ENCODE results near the gene FRMD7.
"Not testable (repeated sequence)": the region's sequence is repeated elsewhere in the genome, so short reads cannot be mapped to it uniquely, and the experiment has no call there.

The FRMD7 gene

GRCh38 chrX:132127743-132128142 lies at the start of gene FRMD7:
FRMD7 (minus strand) TSS chrX:132128020; CDS start chrX:132127844, 176 bp downstream.
- no peak for FAIRE-seq
- DNase-seq (ENCODE audit: insufficient read length, low spot score), result no peak

GRCh38 chrX:132173647-132174046 lies 45.8 kb upstream of the FRMD7 start:
- FAIRE-seq (no peak), DNase-seq (ENCODE audit: insufficient read length, low spot score) (no peak)

DNA sequence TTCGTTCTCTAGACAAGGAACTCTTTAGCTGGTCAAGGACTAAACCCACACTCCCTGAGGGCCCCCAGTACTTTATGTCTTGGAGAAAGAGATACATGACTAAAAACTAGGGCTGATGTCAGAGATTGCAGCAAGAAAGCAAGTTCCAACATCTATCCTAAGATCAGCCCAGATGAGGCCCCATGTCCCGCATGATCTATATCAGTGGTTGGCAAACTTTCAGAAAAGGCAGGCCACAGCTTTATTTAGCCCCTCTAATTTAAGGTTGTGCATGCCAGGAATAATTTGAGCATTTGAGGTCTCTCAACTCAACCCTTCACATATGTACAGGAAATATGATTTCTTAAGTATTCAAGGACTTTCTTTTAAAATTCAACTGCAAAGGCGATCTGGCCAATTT lies 44.1 kb upstream of the FRMD7 start:
- FAIRE-seq (no peak), DNase-seq (ENCODE audit: insufficient read length, low spot score) (no peak)

DNA sequence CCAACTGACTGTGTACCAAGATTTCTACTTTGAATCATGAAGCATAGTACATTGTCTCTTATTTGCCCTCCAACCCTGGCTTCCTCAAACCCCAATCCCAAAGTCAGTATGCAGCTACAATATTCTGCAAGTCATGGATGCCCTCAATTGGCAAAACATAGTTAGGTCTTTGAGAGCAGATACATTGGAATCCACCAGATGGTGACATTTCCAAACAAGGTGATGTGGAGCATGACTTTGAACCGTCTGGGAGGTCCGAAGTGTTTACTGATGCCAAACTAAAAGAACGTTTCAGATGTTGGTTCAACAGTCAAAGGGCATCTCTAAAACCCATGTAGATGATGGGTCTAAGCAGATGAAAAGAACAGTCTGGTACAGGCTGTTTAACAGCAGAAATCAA lies 43.7 kb upstream of the FRMD7 start:
- no peak for FAIRE-seq
- DNase-seq (ENCODE audit: insufficient read length, low spot score), result no peak

- FAIRE-seq, result no peak
These were observed 41.7 kb upstream of the FRMD7 start for GRCh38 chrX:132169554-132169953.

DNA sequence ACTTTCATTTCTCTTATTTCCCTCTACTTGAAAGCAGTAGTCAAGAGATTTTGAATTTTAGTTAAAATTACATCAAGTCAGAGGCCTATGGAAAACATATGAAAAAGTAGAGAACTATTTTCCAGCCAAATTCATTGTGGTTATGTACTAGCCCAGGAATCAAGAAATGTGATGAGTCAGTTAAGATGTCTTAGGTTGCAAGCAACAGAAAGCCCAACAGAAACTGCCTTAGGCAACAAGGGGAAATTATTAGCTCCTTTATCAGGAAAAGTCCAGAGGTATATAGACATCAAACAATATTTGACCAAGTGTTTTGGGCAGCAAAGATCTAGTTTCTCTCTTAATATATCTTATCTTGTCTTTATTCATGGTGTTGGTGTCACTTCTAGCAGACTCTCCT lies 37.8 kb upstream of the FRMD7 start:
- DNase-seq (ENCODE audit: insufficient read length, low spot score) (no peak), FAIRE-seq (no peak)

More at GRCh38 chrX:132169554-132169953, 41.7 kb upstream of the FRMD7 start:
- DNase-seq (ENCODE audit: insufficient read length, low spot score), result no peak

- DNase-seq (ENCODE audit: insufficient read length, low spot score) (no peak), FAIRE-seq (no peak)
These were observed 37.2 kb upstream of the FRMD7 start for GRCh38 chrX:132165005-132165404.

GRCh38 chrX:132163094-132163493 lies 35.3 kb upstream of the FRMD7 start:
- FAIRE-seq; DNase-seq (ENCODE audit: insufficient read length, low spot score): not testable (repeated sequence)

DNA sequence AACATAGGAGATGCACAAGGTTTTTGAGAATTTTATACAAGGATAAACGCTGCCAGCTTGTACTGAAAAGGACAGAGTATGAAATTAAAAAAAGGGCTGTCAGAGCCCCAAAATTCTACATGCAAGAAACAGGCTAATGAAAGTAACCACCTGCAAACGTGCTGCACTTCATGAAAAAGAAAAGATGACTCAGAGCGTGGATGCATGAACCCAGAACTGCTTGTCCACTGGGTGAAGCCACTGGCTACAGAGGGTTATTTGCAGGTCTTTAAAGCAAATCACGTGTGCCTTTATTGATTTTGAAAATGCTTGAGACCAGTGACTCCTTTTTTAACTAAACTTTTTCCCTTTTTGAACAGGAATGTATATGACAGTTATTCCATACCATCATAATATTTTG lies 25.3 kb upstream of the FRMD7 start:
- DNase-seq (ENCODE audit: insufficient read length, low spot score) (no peak), FAIRE-seq (no peak)

- DNase-seq (ENCODE audit: insufficient read length, low spot score) (no peak), FAIRE-seq (no peak)
These were observed 18.6 kb upstream of the FRMD7 start for GRCh38 chrX:132146456-132146855.

DNA sequence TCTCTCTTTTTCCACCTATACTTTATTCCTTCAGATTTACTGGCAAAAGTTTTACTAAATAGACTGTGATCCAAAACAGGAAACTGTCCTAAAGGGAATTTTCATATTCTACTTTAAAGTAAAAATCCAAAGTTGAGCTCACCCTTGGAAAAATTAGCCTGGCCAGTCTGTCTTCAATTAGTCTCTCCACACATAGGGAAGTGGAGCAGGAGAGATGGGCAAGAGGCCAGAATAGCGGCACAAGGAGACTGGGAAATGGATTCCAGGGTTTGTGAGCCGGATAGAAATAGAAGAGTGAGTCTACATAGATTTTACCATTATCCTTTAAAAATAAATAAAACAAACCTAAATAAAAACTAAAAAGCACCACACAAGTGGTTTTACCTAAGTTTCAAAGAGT lies 16.2 kb upstream of the FRMD7 start:
- no peak for FAIRE-seq
- no peak for DNase-seq (ENCODE audit: insufficient read length, low spot score)

DNA sequence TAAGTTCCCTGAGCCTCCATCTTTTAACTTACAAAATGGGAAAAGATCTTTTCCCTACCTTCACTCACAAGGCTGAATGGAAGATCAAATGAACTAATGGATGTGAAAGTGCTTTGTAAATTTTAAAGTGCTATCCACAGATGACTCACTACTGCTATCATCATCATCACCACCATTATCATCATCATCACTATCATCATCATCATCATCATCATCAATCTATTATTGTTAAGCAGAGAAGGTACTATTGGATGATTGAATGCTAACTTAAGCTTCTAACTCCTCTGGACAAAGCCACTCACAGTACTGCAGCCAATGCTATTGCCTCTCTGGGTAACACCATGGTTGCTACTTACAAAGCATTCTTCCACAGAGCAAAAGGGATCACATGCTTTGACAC lies 1.9 kb downstream of the FRMD7 start:
- FAIRE-seq, result no peak
- DNase-seq (ENCODE audit: insufficient read length, low spot score), result no peak

- no peak for FAIRE-seq
These were observed 6.9 kb downstream of the FRMD7 start for GRCh38 chrX:132120913-132121312.

GRCh38 chrX:132119821-132120515 lies 7.9 kb downstream of the FRMD7 start:
- DNase-seq (ENCODE audit: insufficient read length, low spot score) (no peak), FAIRE-seq (no peak)

More at GRCh38 chrX:132120913-132121312, 6.9 kb downstream of the FRMD7 start:
- no peak for DNase-seq (ENCODE audit: insufficient read length, low spot score)

DNA sequence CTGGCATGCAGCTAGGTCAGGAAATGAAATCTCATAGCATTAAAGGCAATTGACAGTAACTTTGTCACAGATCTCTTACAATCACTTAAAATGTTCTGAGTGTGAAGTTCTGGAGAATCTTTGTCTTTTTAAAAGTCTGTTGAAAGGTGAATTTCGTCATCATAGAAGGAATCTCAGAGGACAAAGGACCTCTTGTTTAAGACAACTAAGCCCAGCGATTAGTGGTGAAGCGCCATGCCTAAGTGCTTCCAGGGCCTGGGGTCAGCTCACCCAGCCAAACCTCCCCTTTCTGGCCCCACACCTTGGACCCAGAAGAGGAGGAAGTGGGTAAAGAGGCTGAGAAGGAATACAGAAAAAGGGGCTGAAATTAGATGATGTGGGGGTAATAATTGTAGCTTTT lies 8.5 kb downstream of the FRMD7 start:
- no peak for FAIRE-seq
- no peak for DNase-seq (ENCODE audit: insufficient read length, low spot score)

GRCh38 chrX:132118358-132118757 lies 9.5 kb downstream of the FRMD7 start:
- no peak for DNase-seq (ENCODE audit: insufficient read length, low spot score)

GRCh38 chrX:132115792-132116191 lies 12.0 kb downstream of the FRMD7 start:
- DNase-seq (ENCODE audit: insufficient read length, low spot score), result no peak
- FAIRE-seq, result no peak

More at GRCh38 chrX:132118358-132118757, 9.5 kb downstream of the FRMD7 start:
- no peak for FAIRE-seq

GRCh38 chrX:132114607-132115006 lies 13.2 kb downstream of the FRMD7 start:
- DNase-seq (ENCODE audit: insufficient read length, low spot score) (no peak), FAIRE-seq (no peak)

GRCh38 chrX:132107291-132107690 lies 20.5 kb downstream of the FRMD7 start:
- DNase-seq (ENCODE audit: insufficient read length, low spot score), result no peak
- no peak for FAIRE-seq

DNA sequence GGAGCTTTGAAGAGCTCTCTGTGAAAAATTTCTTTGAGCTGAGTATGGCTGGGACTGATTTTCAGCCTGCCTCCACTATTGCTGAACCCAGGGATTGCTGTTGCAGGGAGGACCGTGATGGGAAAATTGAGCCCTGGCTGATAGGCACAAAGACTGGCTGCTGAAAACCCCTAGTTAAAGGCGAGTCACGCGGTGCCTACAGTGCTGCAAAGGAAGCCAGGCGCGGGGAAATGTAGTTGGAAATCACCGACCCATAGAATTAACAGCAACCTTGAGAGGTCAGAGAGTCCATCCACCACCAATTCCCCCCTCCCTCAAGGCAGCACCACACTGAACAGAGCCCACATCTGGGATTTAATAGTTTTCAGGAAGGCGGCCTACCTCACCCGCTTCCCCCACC lies 26.0 kb downstream of the FRMD7 start:
- FAIRE-seq, result no peak
- DNase-seq (ENCODE audit: insufficient read length, low spot score), result no peak

DNA sequence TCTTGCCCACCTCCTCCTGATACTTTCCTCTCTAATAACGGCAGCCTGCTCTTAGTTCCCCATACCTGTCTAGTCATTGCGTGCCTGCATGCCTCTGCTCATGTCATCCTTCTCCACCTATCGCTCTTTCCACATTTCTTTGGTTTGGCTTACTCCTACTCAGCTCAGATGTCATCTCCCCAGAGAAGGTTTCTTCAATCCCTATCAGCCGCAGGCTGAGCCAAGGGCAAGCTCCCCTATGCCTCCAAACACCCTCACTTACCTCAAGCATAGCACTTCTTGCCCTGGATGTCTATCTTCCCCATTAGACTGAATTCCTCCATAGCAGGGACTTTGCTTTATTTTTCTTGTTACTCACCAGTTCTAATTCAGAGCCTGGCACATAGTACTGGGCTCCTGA lies 26.6 kb downstream of the FRMD7 start:
- FAIRE-seq (no peak), DNase-seq (ENCODE audit: insufficient read length, low spot score) (no peak)

DNA sequence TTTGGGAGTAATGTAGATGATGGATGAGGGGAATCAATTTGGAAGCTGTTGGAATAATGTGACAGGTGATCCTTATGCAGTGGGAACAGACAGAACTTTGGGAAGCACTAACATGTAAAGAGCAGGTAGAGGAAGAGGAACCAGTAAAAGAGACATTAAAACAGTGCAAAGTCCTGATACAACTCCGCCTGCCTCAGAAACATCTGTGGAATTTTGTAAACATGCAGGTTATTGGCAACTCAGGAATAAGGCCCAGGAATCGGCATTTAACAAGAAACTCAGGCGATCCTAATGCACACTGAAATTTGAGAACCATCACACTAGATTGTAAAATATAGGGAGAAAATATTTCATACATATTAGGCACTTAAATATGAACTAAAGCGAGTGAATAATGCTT lies 29.1 kb downstream of the FRMD7 start:
- not testable (repeated sequence) for DNase-seq (ENCODE audit: insufficient read length, low spot score); FAIRE-seq

DNA sequence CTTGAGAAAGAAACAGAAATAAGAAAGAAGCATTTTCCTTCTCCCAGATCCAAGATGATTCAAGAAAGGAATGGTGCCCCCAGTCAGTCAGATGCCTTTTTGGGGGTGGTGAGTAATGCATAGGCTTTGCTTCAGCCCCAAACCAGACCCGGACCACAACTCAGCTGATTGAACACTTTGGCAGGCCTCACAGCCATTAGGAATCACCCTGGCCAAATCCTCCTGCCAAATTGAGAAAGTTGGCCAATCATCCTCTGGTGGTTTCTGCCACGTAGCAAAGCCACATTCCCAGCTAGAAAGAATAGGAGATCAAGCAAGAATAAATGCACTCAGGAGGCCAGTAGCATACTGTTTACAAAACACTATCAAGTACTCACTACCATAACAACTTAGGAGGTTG lies 33.7 kb downstream of the FRMD7 start:
- no peak for FAIRE-seq
- no peak for DNase-seq (ENCODE audit: insufficient read length, low spot score)

Measured in HTR-8/SVneo (cell line).